Measurements from ENCODE around the gene ICAM3. TPM values are rescaled to one million over a fixed set of nuclear protein-coding genes. Genes with fewer than 3 reads are reported as not detected.

The ICAM3 gene
- total RNA-seq, 8 experiments from 2014 or later, result 0.73 to 3.5 (median 2.2) TPM

DNA sequence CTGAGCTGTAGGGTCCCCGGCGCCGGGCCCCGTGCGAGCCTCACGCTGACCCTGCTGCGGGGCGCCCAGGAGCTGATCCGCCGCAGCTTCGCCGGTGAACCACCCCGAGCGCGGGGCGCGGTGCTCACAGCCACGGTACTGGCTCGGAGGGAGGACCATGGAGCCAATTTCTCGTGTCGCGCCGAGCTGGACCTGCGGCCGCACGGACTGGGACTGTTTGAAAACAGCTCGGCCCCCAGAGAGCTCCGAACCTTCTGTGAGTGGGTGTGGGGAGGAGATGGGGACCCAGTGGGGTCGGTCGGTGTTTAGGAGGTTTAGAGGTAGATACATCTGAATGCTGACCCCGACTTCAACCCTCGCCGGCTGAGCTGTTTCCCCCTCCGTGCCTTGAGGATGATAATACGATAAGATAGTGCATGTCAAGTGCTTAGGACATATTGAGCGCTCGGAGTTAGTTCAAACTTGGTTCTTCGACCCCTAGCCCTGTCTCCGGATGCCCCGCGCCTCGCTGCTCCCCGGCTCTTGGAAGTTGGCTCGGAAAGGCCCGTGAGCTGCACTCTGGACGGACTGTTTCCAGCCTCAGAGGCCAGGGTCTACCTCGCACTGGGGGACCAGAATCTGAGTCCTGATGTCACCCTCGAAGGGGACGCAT, 47.7 kb downstream of the ICAM3 start:
- Histone ChIP-seq H3K4me3 (peak overlapping the region; percentile 30 to 80 (median 42)), H3K4me1 (replicated peaks in 1 of 2) (peaks cover 9 to 17% of the 10 kb centered on the region in 2 donors), H3K27ac (peak overlapping the region in 1 of 2 donors; percentile 26)
- 0 to 12% (median 2%) methylated on average over 1 to 20 of the region's 49 CpGs; no CpG with 5 or more reads in 4 of the 10 experiments for WGBS, 10 experiments
- in situ Hi-C loops (cut with MboI; ENCODE audit: low pct_unique_long_range_greater_than_20kb in 2 of 9, low sequenced_read_pairs in 9 of 9, unreplicated experiment in 9 of 9), result no loop called here
- ATAC-seq (replicated peaks in 6 of 8), result peak in 1 of 8 experiments; percentile 1

GRCh38 chr19:10290876-10291553, 48.4 kb downstream of the ICAM3 start:
- Histone ChIP-seq H3K4me1 (replicated peaks in 1 of 2) (peaks cover 2 to 12% of the 10 kb centered on the region in 2 donors), H3K27ac (peak overlapping the region in 1 of 2 donors; percentile 26), H3K4me3 (peak overlapping the region; percentile 30 to 80 (median 42))
- in situ Hi-C loops (cut with MboI; ENCODE audit: low pct_unique_long_range_greater_than_20kb in 2 of 9, low sequenced_read_pairs in 9 of 9, unreplicated experiment in 9 of 9), result no loop called here
- peak in 7 of 8 experiments; percentile 2 to 11 (median 6) for ATAC-seq (replicated peaks in 6 of 8)
- 0% methylated on average over 2 to 9 of the region's 57 CpGs; no CpG with 5 or more reads in 5 of the 10 experiments for WGBS, 10 experiments

GRCh38 chr19:10290357-10290875, 49.0 kb downstream of the ICAM3 start:
- in situ Hi-C loops (cut with MboI; ENCODE audit: low pct_unique_long_range_greater_than_20kb in 2 of 9, low sequenced_read_pairs in 9 of 9, unreplicated experiment in 9 of 9), result no loop called here
- H3K27ac ChIP-seq, result peak overlapping the region in 1 of 2 donors; percentile 75
- peak overlapping the region; percentile 30 to 80 (median 42) for H3K4me3 ChIP-seq
- WGBS, 10 experiments, result 0% methylated on average over 4 of the region's 30 CpGs; no CpG with 5 or more reads in 9 of the 10 experiments
- ATAC-seq (replicated peaks in 6 of 8), result peak in 1 of 8 experiments; percentile 0
- peaks cover 0 to 6% of the 10 kb centered on the region in 2 donors for H3K4me1 ChIP-seq (replicated peaks in 1 of 2)

- H3K4me1 ChIP-seq (replicated peaks in 1 of 2), result peaks cover 0 to 6% of the 10 kb centered on the region in 2 donors
- peak within 1 kb of the TSS; percentile 28 to 75 for H3K27ac ChIP-seq
- no CpG with 5 or more reads among the region's 45 CpGs for WGBS, 10 experiments
- peak in 4 of 8 experiments; percentile 8 to 28 (median 18) for ATAC-seq (replicated peaks in 6 of 8)
- H3K4me3 ChIP-seq, result peak within 1 kb of the TSS; percentile 30 to 80 (median 42)
- in situ Hi-C loops (cut with MboI; ENCODE audit: low pct_unique_long_range_greater_than_20kb in 2 of 9, low sequenced_read_pairs in 9 of 9, unreplicated experiment in 9 of 9), result no loop called here
Observed at GRCh38 chr19:10289836-10290356, 49.5 kb downstream of the ICAM3 start, which contains the start of gene ICAM5. TSS of gene ICAM5 (plus strand) at chr19:10289952. CDS start at chr19:10290044, 92 bp downstream.

- peaks cover 0 to 6% of the 10 kb centered on the region in 2 donors for H3K4me1 ChIP-seq (replicated peaks in 1 of 2)
- in situ Hi-C loops (cut with MboI; ENCODE audit: low pct_unique_long_range_greater_than_20kb in 2 of 9, low sequenced_read_pairs in 9 of 9, unreplicated experiment in 9 of 9), result no loop called here
- 0 to 7% methylated on average over 2 to 6 of the region's 50 CpGs; no CpG with 5 or more reads in 8 of the 10 experiments for WGBS, 10 experiments
- peak overlapping the region in 1 of 2 donors; percentile 75 for H3K27ac ChIP-seq
- peak; percentile 10 to 73 (median 62) for ATAC-seq (replicated peaks in 6 of 8)
- peak overlapping the region; percentile 30 to 80 (median 42) for H3K4me3 ChIP-seq
Observed at GRCh38 chr19:10289167-10289835, 50.1 kb downstream of the ICAM3 start.

DNA sequence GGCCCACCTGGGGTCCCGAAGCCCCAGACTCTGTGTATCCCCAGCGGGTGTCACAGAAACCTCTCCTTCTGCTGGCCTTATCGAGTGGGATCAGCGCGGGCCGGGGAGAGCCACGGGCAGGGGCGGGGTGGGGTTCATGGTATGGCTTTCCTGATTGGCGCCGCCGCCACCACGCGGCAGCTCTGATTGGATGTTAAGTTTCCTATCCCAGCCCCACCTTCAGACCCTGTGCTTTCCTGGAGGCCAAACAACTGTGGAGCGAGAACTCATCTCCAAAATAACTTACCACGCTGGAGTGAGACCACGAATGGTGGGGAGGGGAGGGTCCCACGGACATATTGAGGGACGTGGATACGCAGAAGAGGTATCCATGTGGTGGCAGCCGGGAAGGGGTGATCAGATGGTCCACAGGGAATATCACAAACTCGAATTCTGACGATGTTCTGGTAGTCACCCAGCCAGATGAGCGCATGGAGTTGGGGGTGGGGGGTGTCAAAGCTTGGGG, 50.7 kb downstream of the ICAM3 start:
- WGBS, 10 experiments, result 0 to 6% (median 0%) methylated on average over 1 to 13 of the region's 23 CpGs; no CpG with 5 or more reads in 4 of the 10 experiments
- peak overlapping the region; percentile 30 to 80 (median 42) for H3K4me3 ChIP-seq
- peak; percentile 2 to 30 (median 11) for ATAC-seq (replicated peaks in 6 of 8)

DNA sequence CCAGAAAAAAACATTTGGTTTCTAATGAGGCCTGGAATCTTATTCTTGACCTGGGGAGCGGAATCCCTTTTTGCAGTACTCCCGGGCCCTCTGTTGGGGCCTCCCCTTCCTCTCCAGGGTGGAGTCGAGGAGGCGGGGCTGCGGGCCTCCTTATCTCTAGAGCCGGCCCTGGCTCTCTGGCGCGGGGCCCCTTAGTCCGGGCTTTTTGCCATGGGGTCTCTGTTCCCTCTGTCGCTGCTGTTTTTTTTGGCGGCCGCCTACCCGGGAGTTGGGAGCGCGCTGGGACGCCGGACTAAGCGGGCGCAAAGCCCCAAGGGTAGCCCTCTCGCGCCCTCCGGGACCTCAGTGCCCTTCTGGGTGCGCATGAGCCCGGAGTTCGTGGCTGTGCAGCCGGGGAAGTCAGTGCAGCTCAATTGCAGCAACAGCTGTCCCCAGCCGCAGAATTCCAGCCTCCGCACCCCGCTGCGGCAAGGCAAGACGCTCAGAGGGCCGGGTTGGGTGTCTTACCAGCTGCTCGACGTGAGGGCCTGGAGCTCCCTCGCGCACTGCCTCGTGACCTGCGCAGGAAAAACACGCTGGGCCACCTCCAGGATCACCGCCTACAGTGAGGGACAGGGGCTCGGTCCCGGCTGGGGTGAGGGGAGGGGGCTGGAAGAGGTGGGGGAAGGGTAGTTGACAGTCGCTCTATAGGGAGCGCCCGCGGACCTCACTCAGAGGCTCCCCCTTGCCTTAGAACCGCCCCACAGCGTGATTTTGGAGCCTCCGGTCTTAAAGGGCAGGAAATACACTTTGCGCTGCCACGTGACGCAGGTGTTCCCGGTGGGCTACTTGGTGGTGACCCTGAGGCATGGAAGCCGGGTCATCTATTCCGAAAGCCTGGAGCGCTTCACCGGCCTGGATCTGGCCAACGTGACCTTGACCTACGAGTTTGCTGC, 52.4 kb downstream of the ICAM3 start, which contains the start of gene ICAM4:
Gene ICAM4, plus strand, starts transcription at position 153 of the 935 bp plus-strand sequence. Its CDS starts 58 bp downstream, at position 211.
- ATAC-seq (replicated peaks in 6 of 8), result peak in 2 of 8 experiments; percentile 2 to 9
- 0 to 35% (median 7%) methylated on average over 2 to 20 of the region's 59 CpGs; no CpG with 5 or more reads in 3 of the 10 experiments for WGBS, 10 experiments
- in situ Hi-C loops (cut with MboI; ENCODE audit: low pct_unique_long_range_greater_than_20kb in 2 of 9, low sequenced_read_pairs in 9 of 9, unreplicated experiment in 9 of 9), result no loop called here
- peaks cover 0 to 6% of the 10 kb centered on the region in 2 donors for H3K4me1 ChIP-seq (replicated peaks in 1 of 2)
- H3K27ac ChIP-seq, result no peak within 1 kb of the TSS
- H3K4me3 ChIP-seq, result peak within 1 kb of the TSS in 1 of 5 donors; percentile 13

More for the DNA sequence above, 50.7 kb downstream of the ICAM3 start:
- H3K27ac ChIP-seq, result peak overlapping the region in 1 of 2 donors; percentile 27
- in situ Hi-C loops (cut with MboI; ENCODE audit: low pct_unique_long_range_greater_than_20kb in 2 of 9, low sequenced_read_pairs in 9 of 9, unreplicated experiment in 9 of 9), result no loop called here
- H3K4me1 ChIP-seq (replicated peaks in 1 of 2), result peaks cover 0 to 6% of the 10 kb centered on the region in 2 donors

DNA sequence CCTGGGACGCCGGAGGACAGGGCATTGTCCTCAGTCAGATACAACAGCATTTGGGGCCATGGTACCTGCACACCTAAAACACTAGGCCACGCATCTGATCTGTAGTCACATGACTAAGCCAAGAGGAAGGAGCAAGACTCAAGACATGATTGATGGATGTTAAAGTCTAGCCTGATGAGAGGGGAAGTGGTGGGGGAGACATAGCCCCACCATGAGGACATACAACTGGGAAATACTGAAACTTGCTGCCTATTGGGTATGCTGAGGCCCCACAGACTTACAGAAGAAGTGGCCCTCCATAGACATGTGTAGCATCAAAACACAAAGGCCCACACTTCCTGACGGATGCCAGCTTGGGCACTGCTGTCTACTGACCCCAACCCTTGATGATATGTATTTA, 54.0 kb downstream of the ICAM3 start:
- in situ Hi-C loops (cut with MboI; ENCODE audit: low pct_unique_long_range_greater_than_20kb in 2 of 9, low sequenced_read_pairs in 9 of 9, unreplicated experiment in 9 of 9), result no loop called here
- peaks cover 0 to 6% of the 10 kb centered on the region in 2 donors for H3K4me1 ChIP-seq (replicated peaks in 1 of 2)
- no peak overlapping the region for H3K27ac ChIP-seq
- ATAC-seq (replicated peaks in 6 of 8), result no peak
- WGBS, 10 experiments, result 50 to 100% (median 87%) methylated on average over 1 to 3 of the region's 4 CpGs; no CpG with 5 or more reads in 3 of the 10 experiments
- no peak overlapping the region for H3K4me3 ChIP-seq

DNA sequence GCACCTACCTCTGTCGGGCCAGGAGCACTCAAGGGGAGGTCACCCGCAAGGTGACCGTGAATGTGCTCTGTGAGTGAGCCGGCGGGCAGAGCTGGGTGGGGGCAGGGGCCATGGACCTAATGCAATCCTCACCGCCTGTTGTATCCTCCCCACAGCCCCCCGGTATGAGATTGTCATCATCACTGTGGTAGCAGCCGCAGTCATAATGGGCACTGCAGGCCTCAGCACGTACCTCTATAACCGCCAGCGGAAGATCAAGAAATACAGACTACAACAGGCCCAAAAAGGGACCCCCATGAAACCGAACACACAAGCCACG, 54.5 kb downstream of the ICAM3 start:
- 94 to 100% (median 100%) methylated on average over 1 to 7 of the region's 13 CpGs; no CpG with 5 or more reads in 5 of the 10 experiments for WGBS, 10 experiments
- in situ Hi-C loops (cut with MboI; ENCODE audit: low pct_unique_long_range_greater_than_20kb in 2 of 9, low sequenced_read_pairs in 9 of 9, unreplicated experiment in 9 of 9), result no loop called here
- ATAC-seq (replicated peaks in 6 of 8), result no peak
- no peak overlapping the region for H3K4me3 ChIP-seq
- H3K4me1 ChIP-seq (replicated peaks in 1 of 2), result peaks cover 0 to 6% of the 10 kb centered on the region in 2 donors
- no peak overlapping the region for H3K27ac ChIP-seq

- ATAC-seq (replicated peaks in 6 of 8), result no peak
- WGBS, 10 experiments, result 79 to 83% methylated on average over 5 to 6 of the region's 34 CpGs; no CpG with 5 or more reads in 8 of the 10 experiments
- in situ Hi-C loops (cut with MboI; ENCODE audit: low pct_unique_long_range_greater_than_20kb in 2 of 9, low sequenced_read_pairs in 9 of 9, unreplicated experiment in 9 of 9), result no loop called here
- Histone ChIP-seq H3K4me3 (no peak overlapping the region), H3K4me1 (replicated peaks in 1 of 2) (peaks cover 0 to 6% of the 10 kb centered on the region in 2 donors), H3K27ac (no peak overlapping the region)
Observed at GRCh38 chr19:10284065-10284959, 55.1 kb downstream of the ICAM3 start.

All from motor neuron (in vitro differentiated cells).